GM12872 (cell line): ENCODE data around the gene GPRC6A.

Source experiments
- CTCF ChIP-seq: IDR thresholded peaks from 3 replicates; pipeline ENCODE4 v1.5.1; 2011; ENCODE audit warnings: low read depth, mild to moderate bottlenecking, low read length, moderate library complexity; ENCODE audit not compliant: insufficient read depth

The GPRC6A gene

GRCh38 chr6:116762235-116762634 lies 66.6 kb downstream of the GPRC6A start:
- TF ChIP-seq CTCF: no peak

- TF ChIP-seq CTCF: no peak
Observed at GRCh38 chr6:116761779-116762178, 67.1 kb downstream of the GPRC6A start.

GRCh38 chr6:116745176-116745575 lies 83.7 kb downstream of the GPRC6A start:
- no peak for TF ChIP-seq CTCF
